ENCODE results near the gene GALNT10.

- no peak for TF ChIP-seq CTCF (IDR thresholded peaks at IDR 0.05)
- no peak for TF ChIP-seq JUN (CRISPR knock-in tag; IDR thresholded peaks at IDR 0.05)
Measured at GRCh38 chr5:154373729-154374179, 183.2 kb downstream of the GALNT10 start.

Measured in WTC11 (cell line).